Thoracic aorta (tissue), 2 donors: ENCODE data around the gene MTUS2. TPM values are rescaled to one million over a fixed set of nuclear protein-coding genes. Genes with fewer than 3 reads are reported as not detected.

Experiments used
- ATAC-seq: fragments of 150-250 bp; one replicate; pipeline ENCODE4 v1.8.0; 2017; ENCODE audit warnings: low read depth; ENCODE audit not compliant: insufficient number of reproducible peaks, low FRiP score
- DNase-seq: peaks from one replicate; pipeline ENCODE4 v3.0.0-alpha.2; 2020; ENCODE audit warnings: low spot score
- H3K27ac ChIP-seq, 2 donors: fragments of 200-600 bp; sonication (generic); 1 replicate in 1 of 2; 2 replicates in 1 of 2; pipeline ENCODE4 v1.5.1; 2016; ENCODE audit warnings: mild to moderate bottlenecking in 2 of 2, moderate library complexity in 2 of 2
- H3K27me3 ChIP-seq: fragments of 200-600 bp; sonication (generic); replicated peaks from 2 replicates; pipeline ENCODE4 v1.6.0; 2016; ENCODE audit warnings: mild to moderate bottlenecking; ENCODE audit not compliant: insufficient read depth
- H3K36me3 ChIP-seq: fragments of 200-600 bp; sonication (generic); one replicate; pipeline ENCODE4 v1.5.1; 2016
- H3K4me1 ChIP-seq, 2 donors: fragments of 200-600 bp; sonication (generic); 1 replicate in 1 of 2; 2 replicates in 1 of 2; pipeline versions ENCODE4 v1.5.1 to v1.6.0; 2016; ENCODE audit warnings: low read depth in 2 of 2, mild to moderate bottlenecking in 1 of 2; ENCODE audit not compliant: control insufficient read depth in 1 of 2
- H3K4me3 ChIP-seq: fragments of 200-600 bp; sonication (generic); 2 replicates; pipeline ENCODE4 v1.5.1; 2016; ENCODE audit warnings: mild to moderate bottlenecking
- H3K9me3 ChIP-seq: fragments of 200-600 bp; sonication (generic); 2 replicates; pipeline ENCODE4 v1.5.1; 2016
- CTCF ChIP-seq: fragments of 200-600 bp; sonication (generic); IDR thresholded peaks from one replicate; pipeline ENCODE4 v1.5.1; 2019; ENCODE audit warnings: antibody characterized with exemption
- total RNA-seq, 2 donors: library from RNA; depleted of rRNA; stranded (reverse); fragments of >200 nt; gene quantifications; one replicate each; pipeline versions ENCODE4 v1.1.0 to v1.2.3, GENCODE V29; 2016

The MTUS2 gene
- total RNA-seq, 2 donors from 2014 or later, result 14.9 to 26.4 TPM

- TF ChIP-seq CTCF, result no peak
- ATAC-seq, result no peak
Measured at GRCh38 chr13:29452773-29453616, 632.9 kb downstream of the MTUS2 start.

GRCh38 chr13:29453617-29454011 lies 633.5 kb downstream of the MTUS2 start:
- no peak overlapping the region for H3K27ac ChIP-seq
- no peaks in the 10 kb centered on the region for H3K4me1 ChIP-seq
- no peak for ATAC-seq
- H3K27me3 ChIP-seq, result no peaks in the 10 kb centered on the region
- H3K36me3 ChIP-seq, result no peaks in the 10 kb centered on the region
- DNase-seq, result no peak
- H3K9me3 ChIP-seq, result no peaks in the 10 kb centered on the region
- TF ChIP-seq CTCF, result no peak
- no peak overlapping the region for H3K4me3 ChIP-seq

More at GRCh38 chr13:29452773-29453616, 632.9 kb downstream of the MTUS2 start:
- Histone ChIP-seq H3K4me1 (no peaks in the 10 kb centered on the region), H3K4me3 (no peak overlapping the region), H3K27me3 (no peaks in the 10 kb centered on the region), H3K36me3 (no peaks in the 10 kb centered on the region), H3K27ac (no peak overlapping the region), H3K9me3 (no peaks in the 10 kb centered on the region)
- DNase-seq, result no peak

GRCh38 chr13:29454931-29455481 lies 634.9 kb downstream of the MTUS2 start:
- Histone ChIP-seq H3K4me3 (no peak overlapping the region), H3K36me3 (no peaks in the 10 kb centered on the region), H3K4me1 (no peaks in the 10 kb centered on the region), H3K27ac (no peak overlapping the region), H3K27me3 (no peaks in the 10 kb centered on the region), H3K9me3 (no peaks in the 10 kb centered on the region)
- peak; percentile 8 for TF ChIP-seq CTCF
- no peak for DNase-seq
- ATAC-seq, result no peak

- Histone ChIP-seq H3K27me3 (no peaks in the 10 kb centered on the region), H3K36me3 (no peaks in the 10 kb centered on the region), H3K9me3 (no peaks in the 10 kb centered on the region), H3K27ac (no peak overlapping the region), H3K4me1 (peaks cover 0 to 6% of the 10 kb centered on the region in 2 donors), H3K4me3 (no peak overlapping the region)
- no peak for TF ChIP-seq CTCF
- DNase-seq (no peak), ATAC-seq (no peak)
Measured at GRCh38 chr13:29456419-29456818, 636.3 kb downstream of the MTUS2 start.

- ATAC-seq (no peak), DNase-seq (no peak)
- TF ChIP-seq CTCF, result no peak
- Histone ChIP-seq H3K9me3 (no peaks in the 10 kb centered on the region), H3K4me3 (no peak overlapping the region), H3K27me3 (no peaks in the 10 kb centered on the region), H3K27ac (no peak overlapping the region), H3K36me3 (no peaks in the 10 kb centered on the region), H3K4me1 (peaks cover 0 to 6% of the 10 kb centered on the region in 2 donors)
Measured at GRCh38 chr13:29457299-29457698, 637.2 kb downstream of the MTUS2 start.
